DMS79 (cell line): ENCODE data around the gene GOLGA7B.

ENCODE experiments used
- DNase-seq: peaks from one replicate; lab custom pipeline; 2025; lab: John Stamatoyannopoulos, UW

Gene GOLGA7B

GRCh38 chr10:97867220-97867800 is 17.7 kb downstream of the GOLGA7B start:
- no peak for DNase-seq

- no peak for DNase-seq
These were observed 18.6 kb downstream of the GOLGA7B start for GRCh38 chr10:97868134-97868685.

- DNase-seq: peak; percentile 59
These were observed 19.7 kb downstream of the GOLGA7B start for GRCh38 chr10:97869091-97870042.

- no peak for DNase-seq
These were observed 21.3 kb downstream of the GOLGA7B start for GRCh38 chr10:97870990-97871389.

GRCh38 chr10:97873569-97873968 is 23.9 kb downstream of the GOLGA7B start:
- no peak for DNase-seq

GRCh38 chr10:97874332-97874731 is 24.7 kb downstream of the GOLGA7B start:
- DNase-seq: no peak

- no peak for DNase-seq
These were observed 25.7 kb downstream of the GOLGA7B start for GRCh38 chr10:97875391-97875790.

GRCh38 chr10:97876402-97876801 is 26.8 kb downstream of the GOLGA7B start:
- no peak for DNase-seq

GRCh38 chr10:97879241-97879640 is 29.6 kb downstream of the GOLGA7B start:
- DNase-seq: no peak

GRCh38 chr10:97880109-97880508 is 30.5 kb downstream of the GOLGA7B start:
- DNase-seq: no peak

- DNase-seq: no peak
These were observed 32.8 kb downstream of the GOLGA7B start for GRCh38 chr10:97882142-97883091.

GRCh38 chr10:97883092-97883485 is 33.4 kb downstream of the GOLGA7B start:
- DNase-seq: no peak

GRCh38 chr10:97886286-97886685 is 36.6 kb downstream of the GOLGA7B start:
- no peak for DNase-seq

GRCh38 chr10:97887399-97887798 is 37.8 kb downstream of the GOLGA7B start:
- no peak for DNase-seq

- no peak for DNase-seq
These were observed 38.5 kb downstream of the GOLGA7B start for GRCh38 chr10:97888134-97888533.

- DNase-seq: no peak
These were observed 39.1 kb downstream of the GOLGA7B start for GRCh38 chr10:97888641-97889262.

- no peak for DNase-seq
These were observed 40.0 kb downstream of the GOLGA7B start for GRCh38 chr10:97889461-97890265.

GRCh38 chr10:97891497-97892167 is 42.0 kb downstream of the GOLGA7B start:
- DNase-seq: peak; percentile 18

GRCh38 chr10:97892506-97892905 is 42.9 kb downstream of the GOLGA7B start:
- DNase-seq: no peak

- no peak for DNase-seq
These were observed 43.3 kb downstream of the GOLGA7B start for GRCh38 chr10:97892939-97893338.
